Transverse colon (tissue), 4 donors: Measurements from ENCODE around the gene IGF2BP1. TPM values are rescaled to one million over a fixed set of nuclear protein-coding genes. Genes with fewer than 3 reads are reported as not detected.
"Not testable (repeated sequence)": the region's sequence is repeated elsewhere in the genome, so short reads cannot be mapped to it uniquely, and the experiment has no call there.

Experiments
- DNase-seq: peaks from one replicate; pipeline ENCODE4 v3.0.0-alpha.2; 2019
- H3K27ac ChIP-seq, 4 donors: fragments of 200-600 bp; sonication (generic); 2 replicates each; pipeline ENCODE4 v1.5.1; 2016 to 2018; ENCODE audit warnings: inconsistent platforms in 4 of 4
- H3K27me3 ChIP-seq: fragments of 200-600 bp; sonication (generic); 2 replicates; pipeline ENCODE4 v1.5.1; 2017; ENCODE audit warnings: inconsistent platforms
- H3K36me3 ChIP-seq, 4 donors: fragments of 200-600 bp; sonication (generic); 2 replicates each; pipeline ENCODE4 v1.5.1; 2017 to 2019; ENCODE audit warnings: inconsistent platforms in 4 of 4
- H3K4me1 ChIP-seq, 4 donors: fragments of 200-600 bp; sonication (generic); 2 replicates each; pipeline ENCODE4 v1.5.1; 2017 to 2020; ENCODE audit warnings: inconsistent platforms in 4 of 4
- H3K4me3 ChIP-seq, 4 donors: fragments of 200-600 bp; sonication (generic); 1 replicate in 1 of 4; 2 replicates in 3 of 4; pipeline versions ENCODE4 v1.5.1 to v1.6.1; 2017 to 2019; ENCODE audit warnings: inconsistent platforms in 4 of 4
- H3K9me3 ChIP-seq, 2 donors: fragments of 200-600 bp; sonication (generic); 2 replicates each; pipeline ENCODE4 v1.5.1; 2017 to 2019; ENCODE audit warnings: inconsistent platforms in 2 of 2
- CTCF ChIP-seq, 5 experiments: fragments of 200-600 bp in 3 of 5; fragments of 450-650 bp in 2 of 5; sonication (generic) in 3 of 5; IDR thresholded peaks; 1 replicate in 2 of 5; 2 replicates in 3 of 5; pipeline ENCODE4 v1.5.1; 2016 to 2017; ENCODE audit warnings: antibody characterized with exemption in 5 of 5, inconsistent platforms in 3 of 5, mild to moderate bottlenecking in 2 of 5, moderate library complexity in 1 of 5
- EP300 ChIP-seq: sonication (generic); formaldehyde crosslinking; IDR thresholded peaks from one replicate; pipeline ENCODE4 v1.6.1; 2017; ENCODE audit warnings: antibody characterized with exemption, low read depth
- POLR2A ChIP-seq: fragments of 450-650 bp; IDR thresholded peaks from one replicate; pipeline ENCODE4 v1.6.1; 2016; ENCODE audit warnings: antibody characterized with exemption, mild to moderate bottlenecking, moderate library complexity
- POLR2AphosphoS5 ChIP-seq, 3 donors: sonication (generic); formaldehyde crosslinking; IDR thresholded peaks; one replicate each; pipeline ENCODE4 v1.6.1; 2016; ENCODE audit warnings: antibody characterized with exemption in 3 of 3
- WGBS, 2 donors: methylation state at CpG; one replicate each; pipeline ENCODE4 v1.1.5; 2018; ENCODE audit warnings: low coverage in 1 of 2; 5-methylcytosine and 5-hydroxymethylcytosine counted together
- in situ Hi-C, 4 donors: fragments of 200-750 bp; cut with MboI; loops; one replicate each; pipeline versions ENCODE4 v1.15.0 to v1.15.1; 2017; ENCODE audit warnings: low sequenced_read_pairs in 3 of 4, low pct_ligation_motif_present in 1 of 4, low pct_unique_long_range_greater_than_20kb in 1 of 4
- intact Hi-C: fragments of 100-400 bp; cut with DNase I; formaldehyde crosslinking; loops from one replicate; pipeline ENCODE4 v1.15.1; 2023; ENCODE audit warnings: low total_unique reads
- total RNA-seq, 4 donors: library from RNA; depleted of rRNA; stranded (reverse); fragments of >200 nt; gene quantifications; one replicate each; pipeline ENCODE4 v1.1.0, GENCODE V29; 2016

The IGF2BP1 gene
- total RNA-seq, 4 donors from 2014 or later: under 0.01 TPM; not detected in 3

- no peak for DNase-seq
- Histone ChIP-seq H3K27me3 (peaks cover 5% of the 10 kb centered on the region), H3K9me3 (no peaks in the 10 kb centered on the region), H3K4me1 (no peaks in the 10 kb centered on the region), H3K36me3 (no peaks in the 10 kb centered on the region), H3K27ac (no peak overlapping the region), H3K4me3 (no peak overlapping the region)
- no peak for TF ChIP-seq CTCF (IDR thresholded peaks at IDR 0.05)
- no peak for TF ChIP-seq POLR2AphosphoS5 (IDR thresholded peaks at IDR 0.05)
- TF ChIP-seq EP300: no peak
- no peak for TF ChIP-seq POLR2A
- in situ Hi-C loops: loop anchor here in 1 of 4 donors (25.0 kb wide), 2 partner anchors 251 to 351 kb away; no protein-coding TSS in a partner anchor
- intact Hi-C loops: no loop called here
- 96% methylated on average over 8 of the region's 8 CpGs; no CpG with 5 or more reads in 1 of the 2 donors for WGBS, 2 donors
These were observed 41.0 kb downstream of the IGF2BP1 start for GRCh38 chr17:49038138-49038537.

- intact Hi-C loops: no loop called here
- in situ Hi-C loops: loop anchor here in 1 of 4 donors (25.0 kb wide), 2 partner anchors 251 to 351 kb away; no protein-coding TSS in a partner anchor
- peaks cover 2% of the 10 kb centered on the region for H3K27me3 ChIP-seq
- H3K4me3 ChIP-seq: no peak overlapping the region
- H3K27ac ChIP-seq: no peak overlapping the region
- whole genome bisulfite sequencing, 2 donors: 56 to 82% methylated on average over 1 to 2 of the region's 2 CpGs
- no peak for DNase-seq
- H3K4me1 ChIP-seq: no peaks in the 10 kb centered on the region
- no peaks in the 10 kb centered on the region for H3K9me3 ChIP-seq
- no peaks in the 10 kb centered on the region for H3K36me3 ChIP-seq
- TF ChIP-seq POLR2AphosphoS5 (IDR thresholded peaks at IDR 0.05) (no peak), EP300 (no peak), CTCF (IDR thresholded peaks at IDR 0.05) (no peak)
These were observed 41.4 kb downstream of the IGF2BP1 start for GRCh38 chr17:49038544-49038943.

GRCh38 chr17:49039518-49039917 is 42.3 kb downstream of the IGF2BP1 start:
- H3K9me3 ChIP-seq, intact Hi-C loops, H3K4me1 ChIP-seq, H3K4me3 ChIP-seq, H3K27ac ChIP-seq, DNase-seq, H3K27me3 ChIP-seq, H3K36me3 ChIP-seq: not testable (repeated sequence)
- in situ Hi-C loops: loop anchor here in 1 of 4 donors (25.0 kb wide), 2 partner anchors 252 to 352 kb away; no protein-coding TSS in a partner anchor
- 91% methylated on average over 6 of the region's 6 CpGs; no CpG with 5 or more reads in 1 of the 2 donors for WGBS, 2 donors

GRCh38 chr17:49041527-49041926 is 44.3 kb downstream of the IGF2BP1 start:
- Histone ChIP-seq H3K27ac (no peak overlapping the region), H3K36me3 (no peaks in the 10 kb centered on the region), H3K4me1 (no peaks in the 10 kb centered on the region), H3K4me3 (no peak overlapping the region), H3K9me3 (no peaks in the 10 kb centered on the region), H3K27me3 (no peaks in the 10 kb centered on the region)
- intact Hi-C loops (no loop called here), in situ Hi-C loops (loop anchor here in 1 of 4 donors (25.0 kb wide), 2 partner anchors 254 to 354 kb away; no protein-coding TSS in a partner anchor)
- TF ChIP-seq POLR2A (no peak), CTCF (IDR thresholded peaks at IDR 0.05) (no peak), POLR2AphosphoS5 (IDR thresholded peaks at IDR 0.05) (no peak), EP300 (no peak)
- DNase-seq: no peak
- WGBS, 2 donors: 77% methylated on average over 3 to 4 of the region's 4 CpGs

- TF ChIP-seq CTCF (IDR thresholded peaks at IDR 0.05) (no peak), POLR2A (no peak), POLR2AphosphoS5 (IDR thresholded peaks at IDR 0.05) (no peak), EP300 (no peak)
- no peaks in the 10 kb centered on the region for H3K27me3 ChIP-seq
- H3K4me3 ChIP-seq: no peak overlapping the region
- no peaks in the 10 kb centered on the region for H3K36me3 ChIP-seq
- in situ Hi-C loops: loop anchor here in 1 of 4 donors (25.0 kb wide), 2 partner anchors 258 to 358 kb away; no protein-coding TSS in a partner anchor
- H3K9me3 ChIP-seq: no peaks in the 10 kb centered on the region
- no peaks in the 10 kb centered on the region for H3K4me1 ChIP-seq
- H3K27ac ChIP-seq: no peak overlapping the region
- intact Hi-C loops: no loop called here
- no peak for DNase-seq
- WGBS, 2 donors: 79 to 89% methylated on average over 1 to 2 of the region's 2 CpGs
These were observed 48.2 kb downstream of the IGF2BP1 start for GRCh38 chr17:49045376-49045775.
